NCI-H345 treated with DMSO at 0.1 percent for 48 hours (cell line): ENCODE results near the gene PDGFRB.

Source experiments
- DNase-seq: peaks from one replicate; lab custom pipeline; 2025; ENCODE audit not compliant: unreplicated experiment; lab: John Stamatoyannopoulos, UW

Gene PDGFRB

DNA sequence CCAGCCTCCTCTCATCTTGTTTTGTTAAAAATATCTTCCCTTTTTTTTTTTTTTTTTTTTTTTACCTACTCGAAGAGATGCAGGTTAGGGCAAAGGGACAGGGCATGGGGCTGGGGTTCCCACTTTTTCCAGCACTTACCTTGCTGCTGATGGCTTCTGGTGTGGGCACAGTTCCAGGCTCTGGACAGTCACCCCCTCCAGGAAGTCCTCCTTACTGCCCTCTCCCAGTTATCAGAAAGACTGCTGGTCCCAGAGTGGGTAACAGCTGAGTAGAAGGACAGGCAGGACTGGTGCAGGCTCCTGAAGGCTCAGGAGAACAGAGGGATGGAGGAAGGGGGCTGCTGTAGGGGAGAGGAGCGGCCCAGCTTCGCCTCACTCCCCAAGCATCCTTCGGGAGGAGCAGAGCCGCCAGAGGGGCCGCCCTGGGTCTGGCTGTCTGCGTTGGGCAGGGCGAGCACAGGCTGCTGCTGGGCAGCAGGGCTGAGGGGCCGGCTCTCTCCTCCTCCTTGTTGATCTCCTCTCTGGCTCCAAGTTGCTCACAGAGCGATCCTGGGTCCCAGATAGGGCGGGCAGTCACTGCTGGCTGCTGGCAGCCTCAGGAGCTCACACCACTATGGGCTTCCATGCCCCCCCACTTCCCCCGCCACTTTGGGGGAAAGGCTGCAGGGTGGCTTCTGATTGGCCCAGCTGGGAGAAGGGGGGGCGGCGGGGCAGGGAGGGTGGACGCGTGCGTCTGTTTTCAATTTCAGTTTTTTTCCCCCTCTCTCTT, at the start of gene PDGFRB:
Gene PDGFRB (minus strand): TSS at position 588 of the 769 bp plus-strand sequence. CDS start 18,798 bp downstream, outside the sequence.
- no peak for DNase-seq

DNA sequence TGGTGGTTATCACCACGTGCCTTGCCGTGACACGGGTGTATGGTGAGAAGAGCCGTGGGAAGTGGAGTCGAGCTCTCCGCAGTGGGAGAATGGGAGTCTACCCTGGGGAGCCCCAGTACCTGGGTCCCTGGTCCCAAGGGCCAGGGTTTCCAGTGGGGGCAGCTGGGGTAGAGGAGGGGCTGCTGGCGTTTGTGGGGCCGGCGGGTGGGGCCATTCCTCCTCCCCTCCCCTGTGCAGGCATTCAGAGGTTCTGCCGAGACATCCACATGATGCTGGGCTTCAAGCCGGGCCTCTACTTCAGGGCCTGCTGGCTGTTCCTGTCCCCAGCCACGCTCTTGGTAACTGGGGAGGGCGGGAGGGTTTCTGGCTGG, 48.9 kb upstream of the PDGFRB start:
- DNase-seq, result no peak

DNA sequence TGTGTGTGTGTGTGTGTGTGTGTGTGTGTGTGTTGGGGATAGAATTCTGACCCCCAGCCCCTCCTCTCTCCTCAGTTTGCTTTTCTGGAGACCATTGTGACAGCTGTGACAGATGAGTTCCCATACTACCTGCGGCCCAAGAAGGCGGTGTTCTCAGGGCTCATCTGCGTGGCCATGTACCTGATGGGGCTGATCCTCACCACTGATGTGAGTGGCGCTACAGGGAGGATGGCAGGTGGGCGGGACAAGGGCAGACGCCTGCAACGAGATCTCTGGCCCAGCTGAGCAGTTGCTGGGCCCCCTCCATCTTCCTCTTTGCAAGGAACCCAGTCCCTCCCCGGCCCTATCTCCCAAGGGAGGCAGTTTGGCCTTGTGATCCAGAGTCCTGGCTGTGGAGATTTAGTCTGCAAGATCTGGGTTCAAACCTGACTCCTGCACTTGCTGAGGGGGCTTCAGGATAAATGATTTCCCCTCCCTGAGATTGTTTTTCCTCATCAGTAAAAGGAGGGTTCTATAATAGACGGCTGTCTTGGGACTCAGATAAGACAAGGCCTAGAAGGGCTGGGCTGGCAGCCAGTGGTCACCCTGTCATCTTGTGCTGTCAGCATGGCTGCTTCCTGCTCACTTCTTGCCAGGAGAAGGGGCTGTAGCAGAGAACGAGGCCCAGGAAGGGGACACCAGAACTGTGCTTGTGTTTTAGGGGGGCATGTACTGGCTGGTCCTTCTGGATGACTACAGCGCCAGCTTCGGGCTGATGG, 48.4 kb upstream of the PDGFRB start:
- DNase-seq, result no peak

DNA sequence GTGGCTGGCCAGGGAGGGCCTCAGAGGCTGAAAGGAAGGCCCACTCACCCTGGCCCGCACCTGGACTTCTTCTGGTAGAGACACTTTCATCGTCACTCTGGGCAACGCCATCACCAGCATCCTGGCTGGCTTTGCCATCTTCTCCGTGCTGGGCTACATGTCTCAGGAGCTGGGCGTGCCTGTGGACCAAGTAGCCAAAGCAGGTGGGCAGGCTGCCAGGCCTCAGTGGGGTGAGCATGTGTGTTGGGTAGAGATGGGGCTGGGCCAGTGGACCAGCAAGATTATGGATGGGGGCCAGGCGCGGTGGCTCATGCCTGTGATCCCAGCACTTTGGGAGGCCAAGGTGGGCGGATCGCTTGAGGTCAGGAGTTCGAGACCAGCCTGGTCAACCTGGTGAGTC, 46.9 kb upstream of the PDGFRB start:
- no peak for DNase-seq

DNA sequence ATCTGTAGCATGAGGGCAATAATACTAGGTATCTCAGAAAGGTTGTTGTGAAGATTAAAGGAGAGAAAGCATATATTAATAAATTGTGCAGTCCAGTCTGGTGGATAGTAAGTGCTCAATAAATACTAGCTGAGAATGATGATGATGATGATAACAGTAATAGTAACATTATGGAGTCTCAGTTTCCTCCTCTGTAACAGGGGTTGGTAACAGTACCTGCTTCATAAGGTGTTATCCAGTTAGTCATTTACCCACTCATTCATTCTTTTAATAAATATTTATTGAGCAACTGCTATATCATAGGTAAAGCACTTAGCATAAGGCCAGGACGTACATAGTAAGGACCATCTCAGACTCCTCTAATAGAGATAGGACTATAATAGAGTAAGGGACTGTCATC, 41.8 kb upstream of the PDGFRB start:
- no peak for DNase-seq

DNA sequence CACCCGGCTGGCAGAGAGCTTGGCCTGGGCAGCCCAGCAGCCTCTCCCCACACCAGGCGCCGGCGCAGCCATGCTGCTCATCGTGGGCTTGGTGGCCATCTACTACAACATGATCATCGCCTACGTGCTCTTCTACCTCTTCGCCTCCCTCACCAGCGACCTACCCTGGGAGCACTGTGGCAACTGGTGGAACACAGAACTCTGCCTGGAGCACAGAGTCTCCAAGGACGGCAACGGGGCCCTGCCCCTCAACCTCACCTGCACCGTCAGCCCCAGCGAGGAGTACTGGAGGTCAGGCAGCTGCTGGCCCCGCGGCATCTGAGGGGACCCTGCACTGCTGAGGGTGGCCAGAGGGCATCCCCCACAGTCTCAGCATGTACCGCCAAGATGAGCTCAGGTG, 41.3 kb upstream of the PDGFRB start:
- DNase-seq, result no peak

DNA sequence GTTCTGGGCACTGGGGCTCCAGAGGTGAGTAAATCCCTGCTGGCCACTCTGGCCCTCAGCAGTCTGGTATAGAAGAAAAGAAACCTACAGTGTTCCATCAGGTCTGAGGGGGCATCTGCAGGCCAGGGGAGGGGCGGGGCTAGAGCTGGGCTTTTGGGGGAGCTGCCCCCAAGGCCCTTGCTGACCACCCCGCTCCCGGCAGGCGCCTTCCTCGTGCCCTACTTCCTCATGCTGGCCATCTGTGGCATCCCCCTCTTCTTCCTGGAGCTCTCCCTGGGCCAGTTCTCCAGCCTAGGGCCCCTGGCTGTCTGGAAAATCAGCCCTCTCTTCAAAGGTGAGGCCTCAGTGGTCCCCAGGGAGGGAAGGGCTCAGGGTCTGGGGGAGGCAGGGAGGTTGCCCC, 40.9 kb upstream of the PDGFRB start:
- DNase-seq, result no peak

DNA sequence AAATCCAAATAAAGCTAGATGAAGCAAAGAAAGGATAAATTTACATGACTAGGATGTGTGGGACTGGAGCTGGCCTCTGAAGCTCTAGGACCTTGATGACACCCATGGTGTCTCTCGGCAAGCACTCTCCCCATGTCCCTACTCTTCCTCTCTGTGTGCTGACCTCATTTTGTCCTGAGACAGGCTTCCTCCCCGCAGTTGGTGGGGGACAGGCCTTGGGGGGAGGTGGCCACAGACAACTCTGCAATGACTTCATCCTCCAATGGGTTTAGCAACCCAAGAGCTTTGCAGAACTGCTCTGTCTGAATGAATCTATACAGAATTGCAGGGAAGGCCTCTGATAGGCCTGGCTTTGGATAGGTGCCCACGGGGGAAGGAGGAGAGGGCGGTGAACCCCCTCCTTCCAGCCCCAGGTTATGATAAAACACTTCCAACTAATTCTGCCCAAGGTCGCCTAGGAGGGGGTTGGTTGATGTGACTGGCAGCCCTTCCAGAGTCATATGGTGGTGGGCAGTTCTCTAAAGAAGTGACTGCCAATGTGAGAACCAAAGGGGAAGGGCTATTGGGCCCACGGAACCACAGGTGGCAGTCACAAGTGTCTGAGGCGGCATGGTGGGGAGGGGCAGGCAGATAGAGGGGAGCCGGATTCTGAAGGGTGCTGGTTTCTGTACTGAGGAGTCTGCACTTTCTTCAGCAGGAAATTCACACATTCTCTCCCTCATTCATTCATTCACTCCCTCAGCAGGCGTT, 40.3 kb upstream of the PDGFRB start:
- no peak for DNase-seq

DNA sequence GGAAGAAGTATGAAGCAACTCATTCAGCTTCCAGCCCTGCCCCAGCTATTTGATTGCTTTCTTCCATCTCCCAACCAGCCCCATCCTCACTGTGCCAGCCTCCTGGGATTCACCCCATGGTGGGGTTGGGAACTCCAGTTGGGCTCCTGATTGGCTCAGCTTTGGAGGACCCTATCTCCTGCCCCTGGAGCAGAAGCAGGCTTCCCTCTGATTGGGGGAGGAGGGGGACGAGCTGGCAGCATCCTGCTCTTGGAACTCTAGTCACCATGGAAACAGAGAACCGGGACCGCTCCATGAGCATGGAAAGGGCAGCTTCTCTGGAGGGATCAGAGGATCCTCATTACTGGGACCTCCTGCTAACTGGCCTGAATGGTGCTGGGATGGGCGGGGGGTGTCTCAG, 36.8 kb upstream of the PDGFRB start:
- no peak for DNase-seq

DNA sequence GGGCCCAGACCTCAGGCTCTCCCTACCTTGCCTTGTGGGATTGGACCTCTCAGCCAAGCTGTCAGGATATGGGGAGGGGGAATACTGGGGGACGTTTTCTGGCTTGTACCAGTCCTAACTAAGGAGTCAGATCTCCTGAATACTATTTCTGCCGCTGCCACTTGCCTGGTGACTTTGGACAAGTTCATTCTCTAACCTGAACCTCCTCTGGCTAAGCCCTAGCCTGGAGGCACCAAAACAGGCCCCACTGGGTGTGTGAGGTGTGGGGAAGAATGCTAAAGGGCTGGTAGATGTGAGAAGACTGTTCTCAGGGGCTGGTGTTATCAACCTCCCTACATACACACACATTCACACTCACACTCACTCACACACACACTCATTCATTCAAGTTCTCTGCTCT, 35.3 kb upstream of the PDGFRB start:
- DNase-seq, result no peak

DNA sequence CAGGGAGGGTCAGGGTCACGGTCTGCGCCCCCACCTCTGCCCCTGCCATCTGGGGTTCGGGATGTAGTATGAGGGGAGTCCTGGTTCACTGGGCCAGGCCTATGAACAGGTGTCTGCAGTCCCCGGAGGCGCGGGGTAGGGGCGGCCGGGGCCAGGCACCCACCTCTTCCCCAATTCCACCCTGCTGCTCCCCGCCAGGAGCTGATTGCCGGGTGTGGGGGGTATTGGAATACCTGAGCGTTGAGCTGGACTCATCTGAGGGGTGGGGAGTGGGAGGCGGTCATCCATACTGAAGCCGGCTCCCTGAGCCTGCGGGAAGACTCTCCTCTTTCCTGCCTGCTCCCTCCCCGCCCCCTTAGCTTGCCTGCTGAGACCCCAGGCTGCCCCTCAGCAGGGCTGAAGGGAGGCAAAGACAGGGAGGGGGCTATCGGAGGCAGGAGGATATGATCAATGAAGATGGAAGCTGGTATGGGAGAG, 34.9 kb upstream of the PDGFRB start:
- DNase-seq, result no peak

DNA sequence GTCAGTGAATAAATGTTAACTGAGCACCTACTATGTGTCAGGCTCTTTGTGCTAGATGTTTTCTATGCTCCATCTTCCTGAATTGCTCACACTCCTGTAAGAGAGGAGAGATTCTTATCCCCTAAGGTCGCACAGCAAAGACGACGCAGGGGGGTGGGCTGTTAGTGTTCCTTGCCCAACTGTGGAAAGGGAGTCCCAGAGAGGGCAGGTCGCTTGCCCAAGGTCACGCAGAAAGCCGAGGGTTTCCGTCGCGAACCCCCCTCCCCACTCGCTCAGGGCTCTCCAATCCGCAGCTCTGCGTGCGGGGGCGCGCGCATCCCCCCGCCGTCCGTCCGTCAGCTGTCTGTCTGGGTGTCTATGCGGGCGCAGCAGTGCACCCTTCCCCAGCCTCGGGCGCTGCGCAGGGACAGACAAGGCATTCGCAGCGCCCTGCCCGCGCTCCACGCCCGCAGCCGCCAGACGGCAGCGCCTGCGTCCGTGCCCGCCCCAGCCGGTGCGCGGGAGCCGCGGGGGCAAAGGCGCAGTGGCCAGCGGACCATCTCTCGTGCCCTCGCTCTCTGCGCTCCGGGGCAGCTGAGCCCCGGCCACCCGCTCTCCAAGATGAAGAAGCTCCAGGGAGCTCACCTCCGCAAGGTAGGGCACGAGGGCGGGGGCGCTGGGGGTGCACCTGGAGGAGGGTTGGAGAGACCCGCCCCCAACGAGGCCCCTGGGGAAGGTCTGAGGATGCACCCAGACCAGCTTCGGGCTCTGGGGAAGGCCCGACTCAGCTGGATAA, 34.3 kb upstream of the PDGFRB start, which contains the start of gene SLC6A7:
Gene SLC6A7 (plus strand): TSS at position 335 of the 775 bp plus-strand sequence. CDS start 266 bp downstream, at position 601.
- no peak for DNase-seq

DNA sequence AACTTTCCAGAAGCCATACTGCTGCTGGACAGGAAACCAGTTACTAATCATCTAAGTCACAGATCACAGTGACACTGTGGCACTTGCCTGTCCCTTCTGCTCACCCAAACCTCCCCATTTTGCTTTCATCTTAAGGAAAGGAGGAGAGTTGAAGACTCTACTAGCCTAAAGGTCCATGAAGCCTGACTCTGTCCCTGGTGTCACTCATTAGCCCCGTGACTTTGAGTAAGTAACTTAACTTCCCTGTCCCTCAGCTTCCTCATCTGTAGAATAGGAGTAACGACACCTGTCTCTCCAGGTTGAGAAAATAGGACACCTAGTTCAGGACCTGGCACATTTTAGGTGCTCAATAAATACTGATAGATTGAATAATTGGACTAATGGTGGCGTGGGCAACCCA, 33.7 kb upstream of the PDGFRB start:
- DNase-seq, result no peak

DNA sequence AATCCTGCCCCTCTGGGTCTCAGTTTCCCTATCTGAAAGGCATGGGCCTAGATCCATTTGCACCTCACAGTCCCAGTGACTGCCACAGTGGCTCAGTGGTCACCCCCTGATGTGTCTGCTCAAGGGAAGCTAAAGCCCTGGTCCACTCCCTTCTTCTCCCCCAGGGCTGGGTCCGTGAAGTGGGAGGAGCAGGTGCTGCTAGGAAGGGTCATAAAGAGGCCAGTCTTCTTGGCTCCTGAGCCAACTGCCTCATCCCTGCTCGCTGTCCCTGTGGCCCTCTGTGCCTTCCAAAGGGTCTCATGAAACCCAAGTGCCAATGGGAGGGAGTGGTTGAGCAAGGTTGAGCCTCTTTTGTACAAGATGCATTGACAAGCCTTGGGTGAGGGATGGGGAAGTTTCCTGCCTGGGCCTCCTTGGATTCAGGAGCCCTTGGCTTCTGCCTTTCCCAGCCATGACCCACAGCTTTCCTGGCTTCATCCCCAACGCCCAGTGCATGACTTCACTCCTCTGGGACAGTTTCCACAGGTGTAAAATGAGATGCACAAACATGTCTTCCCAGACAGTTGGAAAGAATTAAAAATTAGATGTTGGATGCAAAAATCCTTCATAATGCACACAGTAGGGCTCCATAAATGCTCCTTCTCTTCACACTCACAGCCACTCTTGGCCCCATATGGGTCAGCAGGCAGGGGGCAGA, 32.6 kb upstream of the PDGFRB start:
- DNase-seq, result no peak

DNA sequence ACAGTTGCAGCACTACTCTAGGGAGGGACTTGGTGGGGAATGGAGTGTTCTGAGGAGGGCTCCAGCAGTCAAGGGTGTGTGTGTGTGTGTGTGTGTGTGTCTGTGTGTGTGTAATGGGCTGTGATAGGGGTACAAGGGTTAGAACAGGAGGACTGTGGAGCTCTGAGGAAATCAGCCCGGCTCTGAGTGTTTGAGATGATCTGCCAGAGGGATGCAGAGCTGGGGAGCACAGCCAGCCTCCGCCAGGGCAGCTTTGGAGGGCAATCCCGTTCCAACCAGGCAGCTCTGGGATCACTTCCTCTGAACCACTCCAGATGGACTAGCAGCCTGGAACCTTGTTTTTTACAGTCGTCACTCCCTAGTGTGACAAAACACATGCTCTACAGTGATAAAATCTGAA, 31.3 kb upstream of the PDGFRB start:
- no peak for DNase-seq

DNA sequence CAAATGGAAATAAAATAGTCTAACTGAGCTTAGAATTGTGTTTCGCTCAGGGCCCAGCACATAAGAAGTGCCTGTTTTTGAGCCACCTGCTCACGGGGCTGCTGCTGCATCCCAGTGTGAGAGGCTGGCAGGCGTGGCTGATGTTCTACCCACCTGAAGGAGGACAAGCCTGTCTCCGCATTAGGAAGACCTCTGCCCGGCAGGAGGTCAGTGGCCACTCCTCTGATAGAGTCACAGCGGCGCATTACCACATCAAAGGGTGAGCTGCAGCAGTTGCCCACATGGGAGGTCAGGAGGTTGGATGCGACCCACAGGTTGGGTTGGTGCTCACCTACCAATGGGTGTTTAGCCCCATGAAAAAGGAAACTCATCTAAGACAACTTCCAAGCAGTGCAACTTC, 30.5 kb upstream of the PDGFRB start:
- no peak for DNase-seq

DNA sequence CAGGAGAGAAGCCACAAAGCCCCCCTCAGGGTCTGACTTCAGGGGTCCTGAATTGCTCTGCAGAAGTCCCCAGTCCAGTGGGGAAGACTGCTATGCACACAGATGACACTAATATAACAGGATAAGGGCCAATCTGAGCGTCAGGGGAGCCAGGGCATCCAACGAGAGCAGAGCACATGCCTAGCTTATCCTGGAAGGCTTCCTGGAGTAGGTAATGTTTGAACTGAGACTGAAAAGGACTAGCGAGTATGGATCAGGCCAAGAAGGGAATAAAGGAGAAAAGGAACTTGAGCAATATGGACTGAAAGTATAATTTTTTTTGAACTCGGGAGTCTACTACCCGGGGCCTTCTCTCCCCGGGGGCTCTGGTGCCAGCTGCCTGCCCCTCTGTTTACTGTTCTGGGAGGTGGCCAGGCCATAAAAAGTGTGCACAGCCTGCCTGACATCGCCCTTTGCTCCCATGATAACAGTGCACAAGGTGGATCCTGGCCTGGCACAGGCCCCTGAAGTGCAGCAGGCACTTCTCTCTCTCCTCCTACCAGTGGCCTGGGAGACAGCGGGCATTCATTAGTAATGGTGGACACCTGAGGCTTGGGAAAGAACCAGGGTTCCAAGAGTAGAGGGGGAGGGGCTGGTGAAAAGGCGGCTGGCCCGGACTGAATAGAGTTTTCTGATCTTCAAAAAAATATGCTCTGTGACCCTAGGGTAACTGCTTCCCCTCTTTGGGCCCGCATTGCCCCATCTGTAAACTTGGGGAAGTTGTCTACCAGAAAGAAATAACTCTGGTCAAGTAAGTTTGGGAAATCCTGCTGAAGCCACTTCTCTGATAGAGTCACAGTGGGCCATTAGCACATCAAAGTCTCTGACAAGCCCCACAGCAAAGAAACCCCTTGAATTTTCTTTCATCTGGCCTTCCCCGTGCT, 29.6 kb upstream of the PDGFRB start:
- no peak for DNase-seq

DNA sequence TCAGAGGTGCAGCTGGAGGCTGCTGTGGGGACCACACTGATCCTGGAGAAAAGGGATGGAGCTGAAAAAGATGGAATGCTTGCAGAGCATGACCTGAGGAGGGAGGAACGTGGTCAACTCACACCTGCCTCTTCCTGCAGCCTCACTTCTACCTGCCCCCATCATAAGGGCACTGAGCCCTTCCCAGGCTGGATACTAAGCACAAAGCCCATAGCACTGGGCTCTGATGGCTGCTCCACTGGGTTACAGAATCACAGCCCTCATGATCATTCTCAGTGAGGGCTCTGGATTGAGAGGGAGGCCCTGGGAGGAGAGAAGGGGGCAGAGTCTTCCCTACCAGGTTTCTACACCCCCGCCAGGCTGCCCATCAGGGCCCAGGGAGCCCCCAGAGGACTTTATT, 28.4 kb upstream of the PDGFRB start:
- no peak for DNase-seq

DNA sequence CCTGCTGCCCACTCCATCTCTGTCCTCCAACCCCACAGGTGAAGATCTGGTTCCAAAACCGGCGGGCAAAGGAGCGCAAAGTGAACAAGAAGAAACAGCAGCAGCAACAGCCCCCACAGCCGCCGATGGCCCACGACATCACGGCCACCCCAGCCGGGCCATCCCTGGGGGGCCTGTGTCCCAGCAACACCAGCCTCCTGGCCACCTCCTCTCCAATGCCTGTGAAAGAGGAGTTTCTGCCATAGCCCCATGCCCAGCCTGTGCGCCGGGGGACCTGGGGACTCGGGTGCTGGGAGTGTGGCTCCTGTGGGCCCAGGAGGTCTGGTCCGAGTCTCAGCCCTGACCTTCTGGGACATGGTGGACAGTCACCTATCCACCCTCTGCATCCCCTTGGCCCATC, 27.8 kb upstream of the PDGFRB start:
- DNase-seq, result no peak
